ENCODE data around the gene PSMD2.

DNA sequence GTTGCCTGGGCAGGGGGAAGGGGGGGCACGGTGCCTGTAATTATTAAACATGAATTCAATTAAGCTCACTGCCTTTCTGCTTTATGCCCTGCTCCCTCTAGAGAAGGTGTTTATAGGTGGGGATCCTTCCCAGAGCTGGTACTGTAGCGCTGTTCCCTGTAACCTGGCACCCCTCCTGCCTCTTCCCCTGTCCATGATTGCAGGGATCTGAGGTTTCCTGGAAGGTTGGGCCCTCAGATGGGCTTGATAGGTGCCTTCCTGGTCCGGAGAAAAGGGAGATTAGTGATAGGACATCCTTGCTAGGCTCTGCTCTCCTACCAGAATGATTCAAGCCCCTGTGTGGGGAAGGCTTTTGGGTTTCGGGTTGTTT is 36.2 kb downstream of the PSMD2 start:
- TF ChIP-seq, protein P1, sequence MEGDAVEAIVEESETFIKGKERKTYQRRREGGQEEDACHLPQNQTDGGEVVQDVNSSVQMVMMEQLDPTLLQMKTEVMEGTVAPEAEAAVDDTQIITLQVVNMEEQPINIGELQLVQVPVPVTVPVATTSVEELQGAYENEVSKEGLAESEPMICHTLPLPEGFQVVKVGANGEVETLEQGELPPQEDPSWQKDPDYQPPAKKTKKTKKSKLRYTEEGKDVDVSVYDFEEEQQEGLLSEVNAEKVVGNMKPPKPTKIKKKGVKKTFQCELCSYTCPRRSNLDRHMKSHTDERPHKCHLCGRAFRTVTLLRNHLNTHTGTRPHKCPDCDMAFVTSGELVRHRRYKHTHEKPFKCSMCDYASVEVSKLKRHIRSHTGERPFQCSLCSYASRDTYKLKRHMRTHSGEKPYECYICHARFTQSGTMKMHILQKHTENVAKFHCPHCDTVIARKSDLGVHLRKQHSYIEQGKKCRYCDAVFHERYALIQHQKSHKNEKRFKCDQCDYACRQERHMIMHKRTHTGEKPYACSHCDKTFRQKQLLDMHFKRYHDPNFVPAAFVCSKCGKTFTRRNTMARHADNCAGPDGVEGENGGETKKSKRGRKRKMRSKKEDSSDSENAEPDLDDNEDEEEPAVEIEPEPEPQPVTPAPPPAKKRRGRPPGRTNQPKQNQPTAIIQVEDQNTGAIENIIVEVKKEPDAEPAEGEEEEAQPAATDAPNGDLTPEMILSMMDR (IDR thresholded peaks at IDR 0.05; ENCODE audit: low read length) = no peak
- TF ChIP-seq EZH2phosphoT487 (IDR thresholded peaks at IDR 0.05; ENCODE audit: low read length) = no peak
